ENCODE results near the gene LRRC36. TPM values are rescaled to one million over a fixed set of nuclear protein-coding genes. Genes with fewer than 3 reads are reported as not detected.

Gene LRRC36
- total and polyA plus RNA-seq, 9 of the 15 experiments (the other 6 are each of a cell fraction or from before 2014, with no cell fraction given) = 0.09 to 0.40 (median 0.17) TPM; not detected in 1

DNA sequence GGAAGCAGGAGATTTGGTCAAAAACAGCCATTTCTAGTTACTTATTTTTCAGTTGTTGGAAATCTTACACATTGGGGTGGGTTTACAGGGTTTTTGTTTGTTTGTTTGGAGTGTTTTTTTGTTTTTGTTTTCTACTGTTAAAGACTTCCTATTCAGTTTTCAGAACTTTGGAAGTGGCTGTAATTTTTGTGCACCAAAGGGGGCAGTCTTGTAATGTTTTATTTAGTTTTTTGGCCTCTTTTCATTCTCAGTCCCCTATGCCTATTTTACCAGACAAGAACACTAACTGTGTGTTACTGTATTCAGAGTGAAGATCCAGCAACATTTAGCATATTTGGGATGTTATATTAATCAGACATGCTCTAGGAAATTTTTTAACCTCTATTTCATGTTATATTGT lies 46.0 kb downstream of the LRRC36 start (continued):
- TF ChIP-seq, protein P1, sequence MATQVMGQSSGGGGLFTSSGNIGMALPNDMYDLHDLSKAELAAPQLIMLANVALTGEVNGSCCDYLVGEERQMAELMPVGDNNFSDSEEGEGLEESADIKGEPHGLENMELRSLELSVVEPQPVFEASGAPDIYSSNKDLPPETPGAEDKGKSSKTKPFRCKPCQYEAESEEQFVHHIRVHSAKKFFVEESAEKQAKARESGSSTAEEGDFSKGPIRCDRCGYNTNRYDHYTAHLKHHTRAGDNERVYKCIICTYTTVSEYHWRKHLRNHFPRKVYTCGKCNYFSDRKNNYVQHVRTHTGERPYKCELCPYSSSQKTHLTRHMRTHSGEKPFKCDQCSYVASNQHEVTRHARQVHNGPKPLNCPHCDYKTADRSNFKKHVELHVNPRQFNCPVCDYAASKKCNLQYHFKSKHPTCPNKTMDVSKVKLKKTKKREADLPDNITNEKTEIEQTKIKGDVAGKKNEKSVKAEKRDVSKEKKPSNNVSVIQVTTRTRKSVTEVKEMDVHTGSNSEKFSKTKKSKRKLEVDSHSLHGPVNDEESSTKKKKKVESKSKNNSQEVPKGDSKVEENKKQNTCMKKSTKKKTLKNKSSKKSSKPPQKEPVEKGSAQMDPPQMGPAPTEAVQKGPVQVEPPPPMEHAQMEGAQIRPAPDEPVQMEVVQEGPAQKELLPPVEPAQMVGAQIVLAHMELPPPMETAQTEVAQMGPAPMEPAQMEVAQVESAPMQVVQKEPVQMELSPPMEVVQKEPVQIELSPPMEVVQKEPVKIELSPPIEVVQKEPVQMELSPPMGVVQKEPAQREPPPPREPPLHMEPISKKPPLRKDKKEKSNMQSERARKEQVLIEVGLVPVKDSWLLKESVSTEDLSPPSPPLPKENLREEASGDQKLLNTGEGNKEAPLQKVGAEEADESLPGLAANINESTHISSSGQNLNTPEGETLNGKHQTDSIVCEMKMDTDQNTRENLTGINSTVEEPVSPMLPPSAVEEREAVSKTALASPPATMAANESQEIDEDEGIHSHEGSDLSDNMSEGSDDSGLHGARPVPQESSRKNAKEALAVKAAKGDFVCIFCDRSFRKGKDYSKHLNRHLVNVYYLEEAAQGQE (IDR thresholded peaks at IDR 0.05; ENCODE audit: borderline replicate concordance) = peak; percentile 33; the same call in 1 of the 2 replicates
- TF ChIP-seq, protein P1 (CRISPR knock-in tag; IDR thresholded peaks at IDR 0.05; ENCODE audit: low read depth) = no peak
- TF ChIP-seq NEUROD1 (IDR thresholded peaks at IDR 0.05; ENCODE audit: borderline replicate concordance, low read depth, low read length, partially characterized antibody) (no peak), RAD21 (CRISPR knock-in tag; conservative IDR thresholded peaks at IDR 0.05 in 1 of 2, IDR thresholded peaks at IDR 0.05 in 1 of 2) (peak; percentile 13 to 61; a peak in 3 of 4 replicates), DACH1 (IDR thresholded peaks at IDR 0.05; ENCODE audit: partially characterized antibody) (no peak)

Data from K562 (cell line).